ENCODE results near the gene PRORP.
A peak's percentile ranks its signal among the peaks of the same experiment; 100 is the strongest.
"Not testable (repeated sequence)": the region's sequence is repeated elsewhere in the genome, so short reads cannot be mapped to it uniquely, and the experiment has no call there.

The PRORP gene

GRCh38 chr14:35147711-35148110 is 25.4 kb downstream of the PRORP start:
- TF ChIP-seq CTCF (IDR thresholded peaks at IDR 0.05; ENCODE audit: borderline replicate concordance, control extremely low read depth, extremely low read depth, insufficient read depth, missing control alignments): no peak
- in situ Hi-C loops (cut with MboI; ENCODE audit: low sequenced_read_pairs, unreplicated experiment): loop anchor here (10.0 kb wide), 1 partner anchor 537 kb away; no protein-coding TSS in a partner anchor
- no peak for DNase-seq (ENCODE audit: low spot score)

GRCh38 chr14:35149239-35149638 is 26.9 kb downstream of the PRORP start:
- in situ Hi-C loops (cut with MboI; ENCODE audit: low sequenced_read_pairs, unreplicated experiment): loop anchor here (10.0 kb wide), 1 partner anchor 536 kb away; no protein-coding TSS in a partner anchor
- TF ChIP-seq CTCF (IDR thresholded peaks at IDR 0.05; ENCODE audit: borderline replicate concordance, control extremely low read depth, extremely low read depth, insufficient read depth, missing control alignments): no peak
- no peak for DNase-seq (ENCODE audit: low spot score)

- DNase-seq (ENCODE audit: low spot score); in situ Hi-C loops (cut with MboI; ENCODE audit: low sequenced_read_pairs, unreplicated experiment): not testable (repeated sequence)
Measured at GRCh38 chr14:35152531-35152930, 30.2 kb downstream of the PRORP start.

- no peak for DNase-seq (ENCODE audit: low spot score)
- in situ Hi-C loops (cut with MboI; ENCODE audit: low sequenced_read_pairs, unreplicated experiment): no loop called here
- TF ChIP-seq CTCF (IDR thresholded peaks at IDR 0.05; ENCODE audit: borderline replicate concordance, control extremely low read depth, extremely low read depth, insufficient read depth, missing control alignments): no peak
Measured at GRCh38 chr14:35154016-35154415, 31.7 kb downstream of the PRORP start.

GRCh38 chr14:35155962-35156361 is 33.6 kb downstream of the PRORP start:
- in situ Hi-C loops (cut with MboI; ENCODE audit: low sequenced_read_pairs, unreplicated experiment): no loop called here
- DNase-seq (ENCODE audit: low spot score): peak; percentile 45
- TF ChIP-seq CTCF (IDR thresholded peaks at IDR 0.05; ENCODE audit: borderline replicate concordance, control extremely low read depth, extremely low read depth, insufficient read depth, missing control alignments): no peak

GRCh38 chr14:35158491-35158890 is 36.1 kb downstream of the PRORP start:
- no peak for TF ChIP-seq CTCF (IDR thresholded peaks at IDR 0.05; ENCODE audit: borderline replicate concordance, control extremely low read depth, extremely low read depth, insufficient read depth, missing control alignments)
- in situ Hi-C loops (cut with MboI; ENCODE audit: low sequenced_read_pairs, unreplicated experiment): no loop called here
- no peak for DNase-seq (ENCODE audit: low spot score)

- in situ Hi-C loops (cut with MboI; ENCODE audit: low sequenced_read_pairs, unreplicated experiment): no loop called here
- TF ChIP-seq CTCF (IDR thresholded peaks at IDR 0.05; ENCODE audit: borderline replicate concordance, control extremely low read depth, extremely low read depth, insufficient read depth, missing control alignments): no peak
- no peak for DNase-seq (ENCODE audit: low spot score)
Measured at GRCh38 chr14:35158951-35159653, 36.8 kb downstream of the PRORP start.

Data from GM13976 (cell line).